ENCODE results near the gene TGFB1.
"Not testable (repeated sequence)": the region's sequence is repeated elsewhere in the genome, so short reads cannot be mapped to it uniquely, and the experiment has no call there.

TGFB1 gene

DNA sequence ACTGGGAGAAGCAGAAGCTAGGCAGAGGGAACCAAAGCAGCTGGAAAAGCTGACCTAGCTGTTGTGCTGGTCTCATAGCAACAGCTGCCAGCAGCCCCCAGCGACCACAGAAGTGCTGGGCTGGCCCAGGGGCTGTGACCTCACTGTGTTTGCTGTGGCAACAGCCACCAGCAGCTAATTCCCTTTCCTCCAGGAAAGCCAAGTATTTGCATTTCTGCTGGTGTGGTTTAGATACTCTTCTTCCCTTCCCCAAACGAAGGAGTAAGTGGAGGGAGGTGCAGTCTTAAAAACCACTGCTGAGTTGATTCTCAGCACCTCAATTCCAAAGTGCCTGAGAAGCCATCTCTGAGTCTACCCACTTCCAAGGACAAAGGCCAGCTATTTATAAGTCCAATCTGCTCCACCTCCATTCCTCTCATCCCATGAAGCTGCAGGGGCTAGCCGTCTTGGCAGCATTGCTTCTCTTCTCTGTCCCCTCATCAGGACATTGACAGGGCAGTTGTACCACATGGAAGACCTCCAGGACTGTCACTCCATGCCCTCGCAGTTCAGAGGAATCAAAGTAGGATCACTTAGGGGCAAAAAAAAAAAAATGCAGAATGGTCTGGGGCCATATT is 55.3 kb downstream of the TGFB1 start:
- peak; percentile 92 for DNase-seq (ENCODE audit: low read depth, low spot score)
- in situ Hi-C loops (cut with HindIII; ENCODE audit: low sequenced_read_pairs), result no loop called here
- TF ChIP-seq, protein P1, sequence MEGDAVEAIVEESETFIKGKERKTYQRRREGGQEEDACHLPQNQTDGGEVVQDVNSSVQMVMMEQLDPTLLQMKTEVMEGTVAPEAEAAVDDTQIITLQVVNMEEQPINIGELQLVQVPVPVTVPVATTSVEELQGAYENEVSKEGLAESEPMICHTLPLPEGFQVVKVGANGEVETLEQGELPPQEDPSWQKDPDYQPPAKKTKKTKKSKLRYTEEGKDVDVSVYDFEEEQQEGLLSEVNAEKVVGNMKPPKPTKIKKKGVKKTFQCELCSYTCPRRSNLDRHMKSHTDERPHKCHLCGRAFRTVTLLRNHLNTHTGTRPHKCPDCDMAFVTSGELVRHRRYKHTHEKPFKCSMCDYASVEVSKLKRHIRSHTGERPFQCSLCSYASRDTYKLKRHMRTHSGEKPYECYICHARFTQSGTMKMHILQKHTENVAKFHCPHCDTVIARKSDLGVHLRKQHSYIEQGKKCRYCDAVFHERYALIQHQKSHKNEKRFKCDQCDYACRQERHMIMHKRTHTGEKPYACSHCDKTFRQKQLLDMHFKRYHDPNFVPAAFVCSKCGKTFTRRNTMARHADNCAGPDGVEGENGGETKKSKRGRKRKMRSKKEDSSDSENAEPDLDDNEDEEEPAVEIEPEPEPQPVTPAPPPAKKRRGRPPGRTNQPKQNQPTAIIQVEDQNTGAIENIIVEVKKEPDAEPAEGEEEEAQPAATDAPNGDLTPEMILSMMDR (IDR thresholded peaks at IDR 0.05; ENCODE audit: low read depth, low read length), result no peak
- H3K4me3 ChIP-seq (ENCODE audit: low read depth, low read length), result no peak overlapping the region

DNA sequence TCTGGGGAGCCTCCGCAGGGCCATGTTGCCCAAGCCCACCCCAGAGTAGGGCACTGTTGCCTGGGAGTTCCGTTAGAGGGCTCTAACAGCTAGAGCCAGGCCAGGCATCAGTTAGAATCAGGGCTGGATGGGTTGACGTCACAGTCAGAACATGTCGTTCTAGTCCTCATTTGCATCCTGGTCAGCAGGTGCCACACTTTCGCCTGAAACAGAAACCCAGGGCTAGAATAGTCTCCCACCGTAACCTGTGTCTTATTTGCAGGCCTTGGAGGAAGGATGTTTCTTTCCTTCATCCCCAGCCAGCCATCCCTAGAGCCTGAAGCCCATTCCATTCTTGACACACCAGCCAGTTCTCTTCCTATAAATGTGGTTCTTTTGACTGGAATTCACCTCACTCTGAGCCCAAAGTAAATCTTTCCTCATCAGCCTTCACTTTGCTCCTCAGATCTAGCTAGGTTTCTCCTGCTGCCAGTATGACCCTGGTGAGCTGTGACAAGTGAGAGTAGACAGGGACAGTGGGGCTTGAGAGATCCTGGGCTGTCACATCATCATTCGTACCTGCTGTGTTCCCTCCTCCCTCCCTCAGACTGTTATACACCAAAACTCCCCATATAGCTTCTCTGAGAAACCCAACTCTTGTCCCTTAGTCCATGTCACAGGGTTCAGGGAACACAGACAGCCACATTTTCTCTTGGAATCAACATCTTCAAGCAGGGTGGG is 55.9 kb downstream of the TGFB1 start:
- H3K4me3 ChIP-seq (ENCODE audit: low read depth, low read length), result no peak overlapping the region
- in situ Hi-C loops (cut with HindIII; ENCODE audit: low sequenced_read_pairs), result no loop called here
- no peak for DNase-seq (ENCODE audit: low read depth, low spot score)
- TF ChIP-seq, protein P1 (IDR thresholded peaks at IDR 0.05; ENCODE audit: low read depth, low read length), result no peak

DNA sequence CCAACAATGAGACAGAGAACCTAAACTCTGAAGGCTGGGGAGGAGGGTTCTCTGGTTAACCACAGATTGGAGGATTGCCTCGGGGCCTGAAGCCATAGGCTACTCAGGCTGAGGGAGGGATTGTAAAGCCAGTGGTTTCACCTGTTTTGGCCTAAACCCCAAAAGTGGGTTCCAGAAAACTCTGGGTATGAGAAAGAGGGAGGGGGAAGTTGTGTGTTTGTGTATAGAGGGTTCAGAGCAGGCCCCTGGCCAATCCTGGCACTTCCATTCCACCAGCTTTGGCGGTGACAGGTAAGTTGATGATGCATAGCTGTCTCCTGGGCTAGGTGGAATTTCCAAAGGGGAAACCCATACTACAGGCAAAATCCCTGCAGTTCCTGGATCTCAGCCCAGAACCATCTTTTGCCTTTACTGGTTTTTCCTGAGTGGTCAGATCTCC is 57.3 kb downstream of the TGFB1 start:
- H3K4me3 ChIP-seq (ENCODE audit: low read depth, low read length), result no peak overlapping the region
- no peak for DNase-seq (ENCODE audit: low read depth, low spot score)
- TF ChIP-seq, protein P1 (IDR thresholded peaks at IDR 0.05; ENCODE audit: low read depth, low read length), result no peak
- in situ Hi-C loops (cut with HindIII; ENCODE audit: low sequenced_read_pairs), result no loop called here

DNA sequence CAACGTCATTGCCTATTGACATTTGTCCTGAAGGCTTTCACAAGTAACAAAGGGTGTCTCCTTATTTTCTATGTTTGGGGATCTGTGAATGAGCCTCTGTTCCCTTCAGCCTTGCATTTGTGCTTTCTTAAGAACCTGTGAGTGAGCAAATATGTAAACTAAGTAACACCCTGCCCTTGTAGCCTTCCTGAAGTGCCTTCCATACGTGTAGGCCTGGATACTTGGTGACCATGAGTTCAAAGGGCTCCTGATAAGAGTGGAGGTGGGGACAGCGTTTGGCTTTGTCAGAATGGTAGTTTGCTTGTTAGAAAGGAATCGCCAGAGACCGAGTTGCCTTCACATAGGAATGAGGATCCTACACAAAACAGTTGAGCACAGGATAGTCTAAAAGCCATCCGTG is 58.2 kb downstream of the TGFB1 start:
- no peak for DNase-seq (ENCODE audit: low read depth, low spot score)
- in situ Hi-C loops (cut with HindIII; ENCODE audit: low sequenced_read_pairs), result no loop called here
- H3K4me3 ChIP-seq (ENCODE audit: low read depth, low read length), result no peak overlapping the region
- TF ChIP-seq, protein P1 (IDR thresholded peaks at IDR 0.05; ENCODE audit: low read depth, low read length), result no peak

DNA sequence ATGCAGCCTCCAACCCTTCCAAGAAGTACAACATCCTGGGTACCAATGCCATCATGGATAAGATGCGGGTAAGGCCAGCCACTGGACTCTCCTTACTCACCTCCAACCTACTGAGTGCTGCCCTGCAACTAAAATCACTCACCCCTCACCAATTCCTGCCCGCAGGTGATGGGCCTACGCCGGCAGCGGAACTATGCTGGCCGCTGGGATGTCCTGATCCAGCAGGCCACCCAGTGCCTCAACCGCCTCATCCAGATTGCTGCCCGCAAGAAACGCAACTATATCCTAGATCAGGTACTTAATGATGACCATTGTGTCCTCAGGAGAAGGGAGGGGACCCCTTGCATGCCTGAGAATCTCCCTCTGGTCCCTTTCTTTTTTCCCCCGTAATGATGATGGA is 59.3 kb downstream of the TGFB1 start:
- DNase-seq (ENCODE audit: low read depth, low spot score), result no peak
- no peak overlapping the region for H3K4me3 ChIP-seq (ENCODE audit: low read depth, low read length)
- TF ChIP-seq, protein P1 (IDR thresholded peaks at IDR 0.05; ENCODE audit: low read depth, low read length), result no peak
- in situ Hi-C loops (cut with HindIII; ENCODE audit: low sequenced_read_pairs), result no loop called here

DNA sequence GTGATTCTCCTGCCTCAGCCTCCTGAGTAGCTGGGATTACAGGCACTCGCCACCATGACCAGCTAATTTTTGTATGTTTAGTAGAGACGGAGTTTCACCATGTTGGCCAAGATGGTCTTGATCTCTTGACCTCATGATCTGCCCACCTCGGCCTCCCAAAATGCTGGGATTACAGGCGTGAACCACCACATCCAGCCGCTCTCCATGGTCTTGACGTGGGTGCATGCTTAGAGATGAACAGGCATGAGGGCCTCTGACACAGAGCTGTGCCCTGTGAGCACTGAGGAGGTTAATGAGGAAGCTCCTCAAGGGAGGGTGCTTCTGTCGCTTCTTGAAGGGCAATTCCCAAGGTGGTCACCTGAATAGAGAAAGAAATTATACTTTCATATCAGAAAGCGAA is 63.9 kb downstream of the TGFB1 start:
- H3K4me3 ChIP-seq (ENCODE audit: low read depth, low read length); in situ Hi-C loops (cut with HindIII; ENCODE audit: low sequenced_read_pairs); DNase-seq (ENCODE audit: low read depth, low spot score): not testable (repeated sequence)

Data from astrocyte of the spinal cord (primary cell).